Measurements from ENCODE around the gene IFI44.

IFI44 gene, protein sequence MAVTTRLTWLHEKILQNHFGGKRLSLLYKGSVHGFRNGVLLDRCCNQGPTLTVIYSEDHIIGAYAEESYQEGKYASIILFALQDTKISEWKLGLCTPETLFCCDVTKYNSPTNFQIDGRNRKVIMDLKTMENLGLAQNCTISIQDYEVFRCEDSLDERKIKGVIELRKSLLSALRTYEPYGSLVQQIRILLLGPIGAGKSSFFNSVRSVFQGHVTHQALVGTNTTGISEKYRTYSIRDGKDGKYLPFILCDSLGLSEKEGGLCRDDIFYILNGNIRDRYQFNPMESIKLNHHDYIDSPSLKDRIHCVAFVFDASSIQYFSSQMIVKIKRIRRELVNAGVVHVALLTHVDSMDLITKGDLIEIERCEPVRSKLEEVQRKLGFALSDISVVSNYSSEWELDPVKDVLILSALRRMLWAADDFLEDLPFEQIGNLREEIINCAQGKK

DNA sequence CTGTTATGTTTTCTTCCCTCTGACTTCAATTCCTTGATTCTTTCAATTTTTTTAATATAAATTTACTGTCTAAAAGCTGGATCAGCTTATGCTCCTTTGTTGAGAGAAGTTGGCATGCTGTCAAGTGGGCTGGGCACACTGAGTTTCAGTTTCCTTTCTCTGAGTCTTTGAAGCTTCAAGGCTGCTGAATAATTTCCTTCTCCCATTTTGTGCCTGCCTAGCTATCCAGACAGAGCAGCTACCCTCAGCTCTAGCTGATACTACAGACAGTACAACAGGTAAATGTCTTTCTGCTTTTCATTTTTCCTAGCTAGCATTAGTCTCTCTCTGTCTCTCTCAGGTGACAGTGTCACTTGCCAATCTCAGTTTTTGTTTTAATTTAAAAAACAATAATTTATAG is at the start of gene IFI44:
Gene IFI44 (plus strand): TSS at position 204 of the 400 bp plus-strand sequence. CDS start 365 bp downstream, outside the sequence.
- DNase-seq (ENCODE audit: low read depth): peak; percentile 47

GRCh38 chr1:78601068-78601467 is 48.6 kb upstream of the IFI44 start:
- no peak for DNase-seq (ENCODE audit: low read depth)

- no peak for DNase-seq (ENCODE audit: low read depth)
Observed at GRCh38 chr1:78603206-78603605, 46.4 kb upstream of the IFI44 start.

- DNase-seq (ENCODE audit: low read depth): no peak
Observed at GRCh38 chr1:78604643-78605042, 45.0 kb upstream of the IFI44 start.

- no peak for DNase-seq (ENCODE audit: low read depth)
Observed at GRCh38 chr1:78606274-78606673, 43.4 kb upstream of the IFI44 start.

GRCh38 chr1:78607334-78607927 is 42.2 kb upstream of the IFI44 start:
- no peak for DNase-seq (ENCODE audit: low read depth)

- no peak for DNase-seq (ENCODE audit: low read depth)
Observed at GRCh38 chr1:78607944-78608343, 41.7 kb upstream of the IFI44 start.

DNA sequence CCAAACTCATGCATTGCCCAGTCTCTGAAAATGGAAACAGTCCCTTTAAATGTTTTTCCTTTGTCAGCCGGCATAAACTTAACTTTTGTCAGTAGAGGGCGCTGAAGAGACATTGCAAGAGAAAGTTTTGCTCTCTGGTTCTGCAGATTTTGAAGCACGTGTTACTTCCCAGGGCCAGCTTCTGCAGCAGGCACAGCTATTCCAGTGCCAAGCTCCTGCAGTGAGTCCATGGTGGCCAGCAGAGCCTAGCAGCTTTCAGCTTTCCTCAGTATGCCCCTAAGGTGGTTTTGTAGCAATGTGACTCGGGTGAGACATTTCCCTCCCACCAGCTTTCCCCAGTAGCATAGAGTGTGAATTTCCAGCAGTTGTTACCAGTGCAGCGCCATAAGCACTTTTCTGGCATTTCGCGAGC is 32.0 kb upstream of the IFI44 start:
- peak; percentile 10 for DNase-seq (ENCODE audit: low read depth)

DNA sequence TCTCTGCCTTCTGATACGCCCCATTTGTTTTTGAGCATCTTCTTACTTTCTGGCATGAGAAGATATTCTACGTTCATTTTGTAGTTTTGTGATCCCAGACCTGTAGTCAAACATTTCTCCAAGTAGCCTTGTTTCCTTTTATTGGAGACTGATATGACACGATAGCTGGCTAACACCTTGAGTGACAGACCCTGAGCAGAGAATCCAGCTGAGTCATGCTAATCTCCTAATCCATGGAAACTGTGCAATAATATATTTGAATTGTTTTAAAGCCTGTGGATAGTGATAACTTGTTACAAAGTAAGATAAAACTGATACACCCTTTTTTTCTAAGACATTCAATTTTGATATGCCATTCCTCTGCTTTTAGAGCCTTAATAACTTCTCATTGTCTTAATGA is 30.6 kb upstream of the IFI44 start:
- no peak for DNase-seq (ENCODE audit: low read depth)

GRCh38 chr1:78619446-78619802 is 30.2 kb upstream of the IFI44 start:
- DNase-seq (ENCODE audit: low read depth): no peak

GRCh38 chr1:78619803-78620579 is 29.6 kb upstream of the IFI44 start, which contains the start of gene IFI44L:
Gene IFI44L, plus strand, starts transcription at chr1:78620448. Its CDS starts 7,468 bp downstream, at chr1:78627916.
- peak; percentile 22 for DNase-seq (ENCODE audit: low read depth)

DNA sequence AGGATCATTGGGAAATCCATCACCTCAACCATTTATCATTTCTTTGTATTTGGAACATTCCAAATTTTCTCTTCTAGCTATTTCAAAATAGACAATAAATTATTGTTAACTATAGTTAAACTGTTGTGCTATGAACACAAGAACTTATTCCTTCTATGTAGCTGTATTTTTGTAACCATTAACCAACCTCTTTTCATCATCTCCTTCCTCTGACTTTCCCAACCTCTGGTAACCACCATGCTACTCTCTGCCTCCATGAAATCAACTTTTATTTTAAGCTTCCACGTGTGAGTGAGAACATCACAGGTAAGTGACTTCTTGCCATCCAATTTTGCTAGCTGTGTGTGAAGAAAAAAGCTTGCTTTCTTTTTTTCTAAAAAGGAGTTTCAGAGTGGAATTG is 29.0 kb upstream of the IFI44 start:
- no peak for DNase-seq (ENCODE audit: low read depth)

DNA sequence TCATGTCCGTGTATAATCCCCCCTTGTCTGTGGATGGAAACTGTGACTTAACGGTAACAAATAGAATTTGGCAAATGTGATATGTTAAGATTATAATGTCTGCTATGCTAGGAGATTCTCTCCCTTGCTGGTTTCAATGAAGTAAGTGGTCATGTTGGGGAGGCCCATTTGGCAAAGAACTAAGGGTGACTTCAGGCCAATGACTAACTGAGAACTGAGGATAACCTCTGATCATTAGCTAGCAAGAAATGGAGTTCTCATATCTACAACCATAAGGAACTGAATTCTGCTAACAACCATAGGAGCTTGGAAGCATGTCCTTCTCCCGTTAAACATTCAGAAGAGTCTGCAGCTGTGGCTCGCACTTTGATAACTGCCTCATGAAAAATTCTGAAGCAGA is 27.1 kb upstream of the IFI44 start:
- no peak for DNase-seq (ENCODE audit: low read depth)

DNA sequence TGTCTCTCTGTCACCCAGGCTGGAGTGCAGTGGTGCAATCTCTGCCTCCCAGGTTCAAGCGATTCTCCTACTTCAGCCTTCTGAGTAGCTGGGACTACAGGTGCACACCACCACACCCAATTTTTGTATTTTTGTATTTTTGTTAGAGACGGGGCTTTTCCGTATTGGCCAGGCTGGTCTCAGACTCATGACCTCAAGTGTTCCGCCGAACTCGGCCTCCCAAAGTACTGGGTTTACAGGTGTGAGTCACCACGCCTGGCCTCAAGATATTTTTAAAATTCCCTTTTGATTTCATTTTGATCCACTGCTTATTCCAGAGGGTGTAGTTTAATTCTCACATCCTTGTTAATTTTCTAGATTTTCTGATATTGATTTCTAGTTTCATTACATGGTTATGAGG is 25.6 kb upstream of the IFI44 start:
- DNase-seq (ENCODE audit: low read depth): no peak

- DNase-seq (ENCODE audit: low read depth): no peak
Observed at GRCh38 chr1:78627321-78627720, 22.3 kb upstream of the IFI44 start.

DNA sequence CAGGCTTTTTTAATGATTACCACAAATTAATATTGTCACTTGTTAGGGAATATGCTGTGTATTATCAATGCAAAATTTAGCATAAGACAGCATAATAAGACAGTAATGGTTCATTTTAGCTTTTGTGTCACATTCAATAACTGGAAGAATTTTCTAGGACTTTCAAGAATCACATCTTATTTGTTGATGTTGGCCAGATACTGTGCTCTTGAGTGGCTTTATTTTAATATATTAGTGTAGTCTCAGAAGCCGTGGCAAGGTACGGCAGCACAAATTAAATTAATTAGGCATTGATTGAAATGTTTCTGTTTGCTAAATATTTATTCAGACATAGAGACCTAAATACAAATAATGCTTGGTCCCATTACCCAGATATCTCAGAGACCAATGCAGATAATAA is 19.0 kb upstream of the IFI44 start:
- no peak for DNase-seq (ENCODE audit: low read depth)

DNA sequence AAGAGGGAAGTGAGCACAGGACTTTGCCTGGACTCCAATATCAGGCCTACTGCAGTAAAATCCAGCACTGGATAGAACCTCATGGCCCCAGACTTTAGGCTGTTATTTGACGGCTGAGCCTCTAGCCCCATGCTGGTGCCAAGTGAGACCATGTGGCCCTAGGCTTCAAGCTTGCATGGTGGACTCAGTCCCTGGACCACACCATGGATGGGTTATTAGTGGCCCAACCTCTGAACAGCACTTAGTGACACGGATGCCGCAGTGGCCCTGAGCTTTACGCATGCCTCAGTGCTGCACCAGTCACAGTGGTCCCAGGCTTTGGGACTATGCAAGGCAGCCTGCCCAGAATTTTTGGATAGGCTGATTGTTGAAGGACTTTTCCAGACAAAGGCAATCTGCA is 16.4 kb upstream of the IFI44 start:
- DNase-seq (ENCODE audit: low read depth): no peak

GRCh38 chr1:78640462-78640861 is 9.2 kb upstream of the IFI44 start:
- no peak for DNase-seq (ENCODE audit: low read depth)

GRCh38 chr1:78641558-78641957 is 8.1 kb upstream of the IFI44 start:
- no peak for DNase-seq (ENCODE audit: low read depth)

DNA sequence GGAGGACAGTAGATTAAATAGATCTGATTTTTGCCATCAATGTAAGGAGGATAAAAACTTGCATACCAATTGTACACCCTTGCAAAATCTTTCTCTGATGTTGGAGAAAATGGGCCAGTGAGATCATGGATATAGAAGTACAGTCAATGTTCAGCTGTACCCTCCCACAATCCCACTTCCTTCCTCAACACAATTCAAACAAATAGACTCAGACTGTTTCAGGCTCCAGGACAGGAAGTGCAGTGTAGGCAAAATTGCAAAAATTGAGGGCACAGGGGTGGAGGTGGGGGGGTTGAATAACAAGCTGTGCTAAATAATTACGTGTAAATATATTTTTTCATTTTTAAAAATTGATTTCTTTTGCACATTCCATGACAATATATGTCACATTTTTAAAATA is 3.9 kb upstream of the IFI44 start:
- no peak for DNase-seq (ENCODE audit: low read depth)

GRCh38 chr1:78647238-78647637 is 2.4 kb upstream of the IFI44 start:
- DNase-seq (ENCODE audit: low read depth): no peak

GRCh38 chr1:78650114-78650660 is 556 bp downstream of the IFI44 start:
- no peak for DNase-seq (ENCODE audit: low read depth)

DNA sequence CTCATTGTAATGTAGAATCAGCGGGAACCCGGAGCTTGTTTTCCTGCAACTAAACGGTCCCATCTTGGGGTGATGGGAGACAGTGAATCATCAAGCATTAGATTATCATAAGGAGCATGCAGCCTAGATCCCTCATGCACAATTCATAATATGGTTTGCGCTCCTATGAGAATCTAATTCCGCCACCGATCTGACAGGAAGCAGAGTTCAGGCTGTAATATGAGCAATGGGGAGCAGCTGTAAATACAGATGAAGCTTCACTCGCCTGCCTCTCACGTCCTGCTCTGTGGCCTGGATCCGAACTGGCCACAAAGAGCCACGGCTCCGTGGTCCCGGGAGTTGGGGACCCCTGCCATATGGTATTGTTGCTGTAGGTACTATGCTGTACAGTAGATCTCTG is 1.6 kb downstream of the IFI44 start:
- no peak for DNase-seq (ENCODE audit: low read depth)
